Middle frontal gyrus (tissue), 1 donor: ENCODE results near the gene ACBD6.
"Not testable (repeated sequence)": the region's sequence is repeated elsewhere in the genome, so short reads cannot be mapped to it uniquely, and the experiment has no call there.

ENCODE experiments used
- DNase-seq: peaks from one replicate; pipeline ENCODE4 v3.0.0-alpha.2; 2015; ENCODE audit warnings: low spot score; ENCODE audit errors: extremely low spot score

The ACBD6 gene

GRCh38 chr1:180421145-180421544 lies 81.2 kb downstream of the ACBD6 start:
- DNase-seq = not testable (repeated sequence)

GRCh38 chr1:180415985-180416633 lies 86.3 kb downstream of the ACBD6 start:
- no peak for DNase-seq

DNA sequence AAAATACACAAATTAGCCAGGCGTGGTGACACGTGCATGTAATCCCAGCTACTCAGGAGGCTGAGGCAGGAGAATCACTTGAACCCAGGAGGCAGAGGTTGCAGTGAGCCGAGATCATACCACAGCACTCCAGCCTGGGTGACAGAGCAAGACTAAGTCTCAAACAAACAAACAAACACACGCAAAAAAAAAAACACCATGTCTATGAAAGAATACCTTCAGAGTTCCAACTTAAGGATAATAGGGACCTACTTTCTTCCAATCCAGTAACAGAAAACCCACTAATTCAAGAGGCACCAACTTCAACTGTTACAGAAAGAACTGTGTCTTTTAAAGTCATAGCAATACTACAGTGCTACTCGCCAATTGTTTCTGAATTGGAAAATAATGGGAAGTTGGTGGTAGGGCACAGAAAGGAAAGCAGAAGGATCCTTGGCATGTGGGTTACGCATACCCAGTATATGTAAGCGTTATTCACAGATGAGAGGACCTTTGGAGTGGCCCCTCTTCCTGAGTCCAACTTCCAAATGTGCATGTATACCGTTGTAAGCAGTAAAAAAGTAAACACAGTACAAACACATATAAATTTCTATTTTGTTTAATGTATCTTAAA lies 87.0 kb downstream of the ACBD6 start:
- DNase-seq = no peak

DNA sequence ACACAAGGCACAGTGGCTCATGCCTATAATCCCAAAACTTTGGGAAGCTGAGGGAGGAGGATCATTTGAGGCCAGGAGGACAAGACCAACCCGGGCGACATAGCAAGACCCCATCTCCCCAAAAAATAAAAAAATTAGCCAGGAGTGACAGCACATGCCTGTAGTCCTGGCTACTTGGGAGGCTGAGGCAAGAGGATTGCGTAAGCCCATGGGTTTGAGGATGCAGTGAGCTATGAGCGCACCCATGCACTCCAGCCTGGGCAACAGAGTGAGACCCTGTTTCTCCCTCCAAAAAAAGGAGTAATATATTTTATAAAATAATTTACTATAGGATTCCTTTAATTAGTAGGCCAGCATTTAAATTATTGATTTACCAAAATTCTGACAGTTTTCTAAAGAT lies 89.8 kb downstream of the ACBD6 start:
- no peak for DNase-seq

DNA sequence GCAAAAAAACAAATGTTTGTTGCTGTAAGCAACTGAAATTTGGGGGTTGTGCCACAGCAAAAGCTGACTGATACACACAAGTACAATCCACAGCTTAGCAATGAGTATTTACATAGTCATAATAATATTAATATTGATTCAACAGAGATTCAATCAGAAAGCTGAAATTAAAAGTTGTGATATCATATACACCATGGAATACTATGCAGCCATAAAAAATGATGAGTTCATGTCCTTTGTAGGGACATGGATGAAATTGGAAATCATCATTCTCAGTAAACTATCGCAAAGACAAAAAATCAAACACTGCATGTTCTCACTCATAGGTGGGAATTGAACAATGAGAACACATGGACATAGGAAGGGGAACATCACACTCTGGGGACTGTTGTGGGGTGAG lies 94.2 kb downstream of the ACBD6 start:
- not testable (repeated sequence) for DNase-seq

- DNase-seq = no peak
Measured at GRCh38 chr1:180407051-180407450, 95.3 kb downstream of the ACBD6 start.

DNA sequence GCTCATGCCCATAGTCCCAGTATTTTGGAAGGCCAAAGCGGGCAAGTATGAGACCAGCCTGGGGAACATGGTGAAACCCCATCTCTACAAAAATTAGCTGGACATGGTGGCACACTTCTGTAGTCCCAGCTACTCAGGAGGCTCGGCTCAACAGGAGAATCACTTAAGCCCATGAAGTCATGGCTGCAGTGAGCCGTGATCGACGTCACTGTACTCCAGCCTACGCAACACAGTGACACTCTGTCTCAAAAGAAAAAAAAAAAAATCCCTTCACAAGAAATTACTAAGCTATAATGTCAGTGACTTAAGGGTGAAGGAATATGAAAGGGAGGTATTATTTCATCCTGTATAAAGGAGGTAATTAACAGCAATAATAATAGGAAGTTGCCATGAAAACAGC lies 99.8 kb downstream of the ACBD6 start:
- DNase-seq = no peak

DNA sequence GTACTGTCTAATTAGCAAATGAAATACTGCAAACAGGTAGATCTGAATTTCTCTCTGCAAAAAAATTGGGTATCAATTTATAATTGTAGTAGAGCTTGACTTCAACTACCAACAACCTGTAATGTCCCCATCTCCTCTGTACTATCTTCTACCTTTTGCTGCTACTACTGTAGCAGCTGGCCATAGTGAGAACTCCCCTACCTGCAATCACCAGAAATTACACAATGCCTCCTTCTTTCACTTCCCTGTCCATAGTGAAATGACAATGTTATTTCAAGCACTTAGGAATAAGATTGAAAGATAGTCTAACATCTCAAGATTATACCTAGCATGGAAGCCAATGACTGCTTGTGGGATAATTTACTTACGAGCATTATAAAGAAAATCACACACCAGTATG lies 100.4 kb downstream of the ACBD6 start:
- DNase-seq = no peak

DNA sequence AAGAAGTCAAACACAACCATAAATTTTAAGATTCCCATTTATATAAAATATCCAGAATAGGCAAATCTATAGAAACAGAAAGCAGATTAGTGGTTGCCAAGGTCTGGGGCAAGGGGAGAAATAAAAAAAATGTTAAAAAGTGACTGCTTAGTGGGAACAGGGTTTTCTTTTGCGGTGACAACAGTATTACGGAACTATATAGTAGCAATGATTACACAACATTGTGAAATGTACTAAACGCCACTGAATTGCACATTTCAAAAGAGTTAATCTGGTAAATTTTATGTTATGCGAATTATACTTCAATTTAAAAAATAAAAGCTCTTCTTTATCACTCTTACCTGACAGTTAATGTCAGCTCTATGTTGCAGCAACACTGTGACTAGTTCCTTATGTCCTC lies 105.2 kb downstream of the ACBD6 start:
- no peak for DNase-seq

DNA sequence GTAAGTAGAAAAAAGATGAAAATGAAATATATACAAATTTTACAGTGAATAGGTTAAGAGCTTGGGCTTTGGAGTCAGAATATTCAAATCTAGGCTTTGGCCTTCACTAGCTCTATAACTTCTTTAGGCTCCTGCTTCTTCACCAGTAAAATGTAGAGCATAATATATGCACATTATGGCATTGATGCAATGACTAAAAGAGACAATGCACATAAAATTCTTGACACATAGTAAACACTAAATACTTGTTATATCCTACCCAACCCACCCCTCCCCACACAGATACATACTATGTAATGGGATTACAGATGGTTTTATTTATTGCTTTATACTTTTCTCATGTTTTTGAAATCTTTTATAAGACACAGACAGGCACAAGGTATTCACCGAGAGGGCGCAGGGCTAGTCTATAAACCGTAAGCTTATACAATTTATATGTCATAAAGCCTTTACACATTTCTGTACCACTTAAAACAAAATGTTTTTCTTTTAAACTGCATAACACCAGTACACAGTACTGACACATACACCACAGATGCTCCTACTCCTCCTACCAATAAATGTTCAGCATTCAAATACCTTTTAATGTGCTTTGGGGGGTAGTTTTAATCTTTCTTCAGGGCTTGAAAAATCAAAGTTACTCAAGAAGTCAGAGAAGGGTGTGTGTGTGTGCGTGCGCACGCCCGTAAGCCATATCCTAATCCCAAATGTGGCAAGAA lies 109.8 kb downstream of the ACBD6 start:
- DNase-seq = no peak

GRCh38 chr1:180392020-180392419 lies 110.4 kb downstream of the ACBD6 start:
- no peak for DNase-seq

DNA sequence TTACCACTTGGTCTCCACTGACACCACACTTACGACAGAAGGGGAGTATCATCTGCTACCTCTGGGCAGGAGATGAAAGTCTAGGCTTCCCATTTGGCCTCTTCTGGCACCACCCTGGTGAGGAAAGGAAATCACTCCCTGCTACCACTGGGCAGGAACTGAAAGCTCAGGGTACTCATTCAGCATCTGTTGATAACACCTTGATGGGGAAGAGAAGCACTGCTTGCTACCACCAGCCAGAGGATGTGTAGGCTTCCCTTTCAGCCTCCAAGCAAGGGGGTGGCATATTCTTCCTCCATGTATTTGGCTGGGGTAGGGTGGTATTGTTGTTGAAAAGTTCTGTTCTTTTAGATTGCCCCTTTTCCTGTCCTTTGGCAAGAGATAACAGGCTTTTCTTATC lies 115.0 kb downstream of the ACBD6 start:
- no peak for DNase-seq

- DNase-seq = no peak
Measured at GRCh38 chr1:180386745-180387367, 115.5 kb downstream of the ACBD6 start.

DNA sequence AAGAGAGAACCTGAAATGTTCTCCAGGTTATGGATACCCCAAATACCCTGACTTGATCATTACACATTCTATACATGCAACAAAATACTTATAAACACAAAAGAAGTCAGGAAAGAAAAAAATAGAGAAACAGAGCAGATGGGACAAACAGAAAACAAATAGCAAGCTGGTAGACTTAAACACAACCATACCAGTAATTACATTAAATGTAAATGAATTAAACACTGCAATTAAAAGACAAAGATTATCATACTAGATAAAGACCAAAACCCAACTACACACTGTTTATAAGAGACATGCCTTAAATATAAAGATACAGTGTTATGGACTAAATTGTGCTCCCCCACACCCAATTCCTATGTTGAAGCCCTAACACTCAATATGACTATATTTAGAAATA lies 117.2 kb downstream of the ACBD6 start:
- no peak for DNase-seq

DNA sequence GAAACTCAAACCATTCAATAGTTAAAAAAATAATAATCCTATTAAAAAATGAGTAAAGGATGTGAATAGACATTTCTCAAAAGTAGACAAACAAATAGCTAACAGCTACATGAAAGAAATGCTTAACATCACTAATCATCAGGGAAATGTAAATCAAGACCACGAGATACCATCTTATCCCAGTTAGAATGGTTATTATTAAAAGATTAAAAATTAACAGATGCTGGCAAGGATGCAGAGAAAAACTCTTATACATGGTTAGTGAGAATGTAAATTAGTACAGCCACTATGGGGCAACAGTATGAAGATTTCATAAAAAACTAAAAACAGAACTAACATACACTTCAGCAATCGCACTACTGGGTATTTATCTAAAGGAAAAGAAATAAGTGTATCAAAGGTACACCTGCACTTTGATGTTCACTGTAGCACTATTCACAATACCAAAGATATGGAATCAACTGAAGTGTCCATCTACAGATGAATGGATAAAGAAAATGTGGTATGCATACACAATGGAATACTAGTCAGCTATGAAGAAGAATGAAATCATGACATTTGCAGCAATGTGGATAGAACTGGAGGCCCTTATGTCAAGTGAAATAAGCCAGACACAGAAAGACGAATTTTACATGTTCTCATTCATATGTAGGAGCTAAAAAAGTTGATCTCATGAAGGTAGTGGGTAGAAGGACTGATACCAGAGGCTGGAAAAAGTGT lies 117.9 kb downstream of the ACBD6 start:
- no peak for DNase-seq

DNA sequence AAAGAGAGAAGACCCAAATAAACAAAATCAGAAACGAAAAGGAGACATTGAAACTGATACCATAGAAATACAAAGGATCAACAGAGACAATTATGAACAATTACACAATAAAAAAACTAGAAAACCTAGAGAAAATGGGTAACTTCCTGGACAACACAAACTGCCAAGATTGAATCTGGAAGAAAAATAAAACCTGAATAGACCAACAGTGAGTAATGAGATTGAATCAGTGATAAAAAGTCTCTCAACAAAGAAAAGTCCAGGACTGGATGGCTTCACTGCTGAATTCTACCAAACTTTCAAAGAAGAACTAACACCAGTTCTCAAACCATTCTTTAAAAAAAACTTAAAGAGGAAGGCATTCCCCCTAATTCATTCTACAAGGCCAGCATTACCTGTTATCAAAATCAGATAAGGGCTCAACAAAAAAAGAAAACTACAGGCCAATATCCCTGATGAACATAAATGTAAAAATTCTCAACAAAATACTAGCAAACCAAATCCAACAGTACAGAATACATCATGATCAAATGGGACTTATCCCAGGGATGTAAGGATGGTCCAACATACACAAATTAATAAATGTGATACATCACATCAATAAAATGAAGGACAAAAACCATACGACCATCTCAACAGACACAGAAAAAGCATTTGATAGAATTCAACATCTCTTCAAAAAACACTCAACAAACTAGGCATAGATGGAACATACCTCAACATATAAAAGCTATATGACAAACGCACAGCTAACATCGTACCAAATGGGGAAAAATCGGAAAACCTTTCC lies 119.9 kb downstream of the ACBD6 start:
- DNase-seq = no peak

GRCh38 chr1:180381184-180381580 lies 121.2 kb downstream of the ACBD6 start:
- DNase-seq = no peak

GRCh38 chr1:180380259-180381183 lies 121.9 kb downstream of the ACBD6 start:
- DNase-seq = no peak

DNA sequence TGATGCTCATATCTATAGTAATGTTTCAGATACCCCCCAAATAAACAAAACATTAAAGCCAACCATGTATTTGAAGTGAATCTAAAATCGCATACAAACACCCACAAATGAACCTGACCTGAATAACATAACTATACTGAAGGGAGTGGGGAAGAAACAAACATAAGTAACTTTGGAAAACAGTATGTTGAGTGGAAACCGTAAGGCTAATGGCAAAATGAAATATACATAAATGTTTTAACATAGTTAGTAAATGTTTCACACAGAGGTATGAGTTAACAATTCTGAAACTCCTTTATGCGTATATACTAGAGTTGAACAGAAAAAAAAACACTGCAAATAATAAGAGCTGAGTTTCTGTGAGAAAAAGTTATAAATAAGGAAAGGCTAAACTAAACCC lies 125.6 kb downstream of the ACBD6 start:
- no peak for DNase-seq

- no peak for DNase-seq
Measured at GRCh38 chr1:180376253-180376652, 126.1 kb downstream of the ACBD6 start.
